IPS-20b (cell line): ENCODE measurements around the gene RNFT2.
"Not testable (repeated sequence)": the region's sequence is repeated elsewhere in the genome, so short reads cannot be mapped to it uniquely, and the experiment has no call there.

ENCODE experiments used
- H3K27ac ChIP-seq: one replicate; pipeline ENCODE4 v1.5.1; 2013; ENCODE audit warnings: low read length
- H3K27me3 ChIP-seq: 2 replicates; pipeline ENCODE4 v1.6.1; 2013; ENCODE audit warnings: mild to moderate bottlenecking, low read length, inconsistent platforms; ENCODE audit not compliant: insufficient read depth
- H3K36me3 ChIP-seq: 2 replicates; pipeline ENCODE4 v1.6.1; 2013; ENCODE audit warnings: low read depth, mild to moderate bottlenecking, inconsistent platforms, low read length, moderate library complexity; ENCODE audit not compliant: insufficient read depth
- H3K4me1 ChIP-seq: 2 replicates; pipeline ENCODE4 v1.6.1; 2013; ENCODE audit warnings: mild to moderate bottlenecking, control low read depth, inconsistent platforms, low read length, moderate library complexity; ENCODE audit not compliant: insufficient read depth
- H3K4me3 ChIP-seq: 2 replicates; pipeline ENCODE4 v1.5.1; 2013; ENCODE audit warnings: mild to moderate bottlenecking, low read length, inconsistent platforms
- H3K9ac ChIP-seq: 2 replicates; pipeline ENCODE4 v1.6.1; 2013; ENCODE audit warnings: low read depth, mild to moderate bottlenecking, inconsistent platforms, low read length, moderate library complexity
- H3K9me3 ChIP-seq: 2 replicates; pipeline ENCODE4 v1.6.1; 2013; ENCODE audit warnings: mild to moderate bottlenecking, low read depth, low read length, inconsistent platforms; ENCODE audit not compliant: insufficient read depth

The RNFT2 gene

DNA sequence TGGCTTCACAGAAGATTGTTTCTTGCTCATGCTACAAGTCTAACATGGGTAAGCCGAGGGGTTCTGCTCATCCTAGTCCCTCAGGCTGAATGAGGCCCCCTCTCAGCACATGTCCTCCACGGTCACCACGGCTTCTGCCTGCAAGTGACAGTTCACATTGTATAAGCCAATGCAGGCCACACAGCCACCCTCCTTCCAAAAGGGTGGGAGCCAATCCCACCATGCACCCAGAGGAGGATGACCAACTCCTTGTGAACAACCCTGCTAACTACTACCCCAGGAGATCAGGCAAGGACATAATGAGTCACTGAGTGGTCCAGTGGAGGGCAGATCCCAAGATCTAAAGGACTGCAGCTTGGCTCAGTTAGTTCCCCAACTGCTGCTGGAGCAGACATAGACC lies 6.3 kb upstream of the RNFT2 start:
- H3K27me3 ChIP-seq: no peaks in the 10 kb centered on the region
- H3K36me3 ChIP-seq: peaks cover 11% of the 10 kb centered on the region
- no peak overlapping the region for H3K9ac ChIP-seq
- H3K9me3 ChIP-seq: no peaks in the 10 kb centered on the region
- no peak overlapping the region for H3K4me3 ChIP-seq
- no peak overlapping the region for H3K27ac ChIP-seq
- H3K4me1 ChIP-seq: peaks cover 6% of the 10 kb centered on the region; the same call in 1 of the 2 replicates

DNA sequence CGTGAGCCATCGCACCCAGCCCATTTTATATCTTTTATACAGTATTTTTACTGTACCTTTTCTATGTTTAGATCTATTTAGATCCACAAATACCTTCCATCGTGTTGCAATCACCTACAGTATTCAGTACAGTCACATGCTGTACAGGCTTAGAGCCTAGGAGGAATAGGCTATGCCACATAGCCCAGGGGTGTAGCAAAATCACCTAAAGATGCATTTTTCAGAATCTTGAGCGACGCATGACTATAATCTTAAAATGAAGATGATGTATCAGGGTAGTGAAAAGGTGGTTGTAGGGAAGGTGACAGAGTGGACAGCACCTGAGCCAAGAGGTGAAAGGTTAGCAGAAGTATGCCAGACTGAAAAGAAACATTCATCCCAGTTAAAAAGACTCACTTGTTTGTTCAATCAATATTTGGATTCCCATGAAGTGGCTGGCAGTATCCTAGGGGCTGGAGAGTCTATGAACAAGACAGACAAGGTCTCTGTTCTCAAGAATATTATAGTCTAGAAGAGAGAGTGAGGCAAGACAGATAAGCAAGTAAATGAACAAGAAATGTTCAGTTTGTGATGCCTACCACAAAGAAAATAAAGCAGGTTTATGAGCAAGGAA lies 3.9 kb upstream of the RNFT2 start:
- H3K27me3 ChIP-seq: no peaks in the 10 kb centered on the region
- H3K9ac ChIP-seq: no peak overlapping the region
- H3K4me3 ChIP-seq: no peak overlapping the region
- no peak overlapping the region for H3K27ac ChIP-seq
- peaks cover 11% of the 10 kb centered on the region for H3K36me3 ChIP-seq
- no peaks in the 10 kb centered on the region for H3K9me3 ChIP-seq
- H3K4me1 ChIP-seq: no peaks in the 10 kb centered on the region; the same call in 1 of the 2 replicates

DNA sequence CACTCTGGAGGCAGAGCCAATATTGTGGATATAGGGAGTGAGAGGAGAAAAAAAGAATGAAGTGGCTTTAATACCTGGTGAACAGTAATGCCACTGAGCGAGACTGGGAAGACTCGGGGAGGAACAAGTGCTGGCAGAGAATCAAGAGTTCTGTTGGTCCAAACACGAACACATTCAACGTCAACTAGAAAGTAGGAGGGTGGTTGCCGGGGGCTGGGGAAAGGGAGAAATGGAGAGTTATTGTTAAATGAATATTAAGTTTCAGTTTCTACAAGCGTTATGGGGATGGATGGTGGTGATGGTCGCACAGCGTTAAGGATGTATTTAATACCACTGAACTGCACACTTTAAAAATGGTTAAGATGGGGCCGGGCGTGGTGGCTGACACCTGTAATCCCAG lies 3.0 kb upstream of the RNFT2 start:
- no peak overlapping the region for H3K27ac ChIP-seq
- H3K4me1 ChIP-seq: no peaks in the 10 kb centered on the region; the same call in 1 of the 2 replicates
- H3K9ac ChIP-seq: no peak overlapping the region
- peaks cover 11% of the 10 kb centered on the region for H3K36me3 ChIP-seq
- no peak overlapping the region for H3K4me3 ChIP-seq
- H3K27me3 ChIP-seq: no peaks in the 10 kb centered on the region
- H3K9me3 ChIP-seq: no peaks in the 10 kb centered on the region

DNA sequence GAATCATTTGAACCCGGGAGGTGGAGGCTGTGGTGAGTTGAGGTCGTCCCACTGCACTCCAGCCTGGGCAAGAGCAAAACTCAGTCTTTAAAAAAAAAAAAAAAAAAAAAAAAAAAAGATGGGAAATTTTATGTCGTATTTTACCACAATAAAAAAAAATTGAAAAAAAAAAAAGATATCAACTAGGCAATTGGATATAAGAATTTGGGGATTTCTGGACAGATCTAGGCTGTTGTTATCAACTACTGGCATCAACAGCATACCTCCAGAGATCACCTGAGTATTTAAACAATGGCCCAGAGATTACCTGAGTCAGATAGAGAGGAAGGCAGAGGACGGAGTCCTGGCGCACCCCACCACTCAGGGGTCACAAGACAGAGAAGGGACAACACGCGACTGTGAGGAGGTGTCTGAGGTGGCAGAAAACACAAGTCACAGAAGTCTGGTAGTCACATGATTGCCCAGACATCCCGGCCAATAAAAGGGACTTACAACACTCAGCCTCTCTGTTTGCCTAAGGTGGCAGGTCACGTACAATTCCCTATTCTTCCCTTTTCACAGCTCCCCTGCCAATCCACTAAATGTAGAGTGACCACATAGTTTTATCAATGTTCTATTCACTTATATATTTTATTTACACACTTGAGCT lies 2.0 kb upstream of the RNFT2 start:
- Histone ChIP-seq H3K27me3 (no peaks in the 10 kb centered on the region), H3K9ac (no peak overlapping the region)

DNA sequence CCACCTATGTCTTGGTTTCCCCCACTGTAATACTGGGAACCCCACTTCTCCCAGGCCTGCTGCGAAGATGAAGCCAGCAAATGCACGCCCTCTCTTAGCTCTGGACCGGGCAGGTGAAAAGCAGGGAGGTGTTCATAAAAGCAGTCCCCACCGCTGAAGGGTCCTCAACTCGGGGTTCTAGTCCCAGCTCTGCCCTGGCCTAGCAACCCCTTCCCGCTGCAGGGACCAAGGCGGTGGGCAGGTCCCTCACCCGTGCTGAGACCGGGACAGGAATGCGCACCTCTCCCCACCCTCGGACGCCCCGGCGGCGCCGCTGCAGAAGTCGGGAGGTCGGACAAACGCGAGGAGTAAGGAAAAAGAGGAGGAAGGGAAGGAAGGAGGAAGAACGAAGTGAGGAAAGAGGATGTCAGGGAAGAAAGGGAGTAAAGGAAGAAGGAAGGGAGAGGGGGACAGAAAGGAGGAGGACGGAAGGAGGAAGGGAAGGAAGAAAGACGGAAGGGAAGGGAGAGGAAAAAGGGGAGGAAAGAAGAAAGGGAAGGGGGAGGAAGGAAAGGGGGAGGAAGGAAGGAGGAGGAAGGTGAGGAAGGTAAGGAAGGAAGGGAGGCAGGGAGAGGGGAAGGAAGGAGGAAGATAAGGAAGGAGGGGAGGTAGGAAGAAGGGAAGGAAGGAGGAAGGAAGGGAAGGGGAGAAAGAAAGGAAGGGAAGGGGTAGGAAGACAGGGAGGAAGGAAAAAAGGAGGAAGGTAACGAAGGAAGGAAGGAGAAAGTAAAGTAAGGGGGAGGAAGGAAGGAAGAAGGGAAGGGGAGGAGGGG lies 947 bp upstream of the RNFT2 start:
- peak overlapping the region; percentile 88 for H3K9ac ChIP-seq
- H3K27ac ChIP-seq: no peak overlapping the region
- H3K4me1 ChIP-seq: no peaks in the 10 kb centered on the region; the same call in 1 of the 2 replicates
- H3K27me3 ChIP-seq: no peaks in the 10 kb centered on the region
- peak overlapping the region; percentile 94 for H3K4me3 ChIP-seq
- peaks cover 29% of the 10 kb centered on the region for H3K36me3 ChIP-seq
- no peaks in the 10 kb centered on the region for H3K9me3 ChIP-seq

More for the DNA sequence above, 2.0 kb upstream of the RNFT2 start:
- H3K27ac ChIP-seq: no peak overlapping the region
- H3K4me3 ChIP-seq: peak overlapping the region; percentile 94
- H3K36me3 ChIP-seq: peaks cover 21% of the 10 kb centered on the region
- no peaks in the 10 kb centered on the region; the same call in 1 of the 2 replicates for H3K4me1 ChIP-seq
- H3K9me3 ChIP-seq: no peaks in the 10 kb centered on the region

DNA sequence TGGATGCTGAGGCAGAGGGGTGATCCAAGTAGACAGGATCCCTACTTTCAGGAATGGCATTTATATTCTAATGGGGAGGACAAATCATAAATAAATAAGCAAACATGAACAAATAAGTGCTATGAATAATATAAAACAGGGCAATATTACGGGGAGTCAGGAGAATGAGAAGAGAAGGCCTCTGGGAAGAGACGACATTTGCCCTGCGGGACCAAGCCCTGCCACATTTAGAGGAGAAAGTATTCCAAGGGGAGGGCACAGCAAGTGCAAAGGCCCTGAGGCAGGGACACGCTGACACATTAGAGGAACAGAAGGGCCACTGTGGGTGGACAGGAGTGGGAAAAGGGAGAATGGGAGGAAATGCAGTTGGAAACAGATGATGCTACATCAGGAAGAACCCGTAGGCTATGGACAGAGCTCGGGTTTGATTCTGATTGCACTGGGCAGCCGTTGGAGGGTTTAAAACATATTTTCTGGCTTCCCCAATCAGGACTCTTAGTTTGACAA lies 1.3 kb downstream of the RNFT2 start:
- H3K36me3 ChIP-seq: peaks cover 34% of the 10 kb centered on the region
- peak overlapping the region; percentile 100; the same call in 1 of the 2 replicates for H3K4me3 ChIP-seq
- no peaks in the 10 kb centered on the region for H3K9me3 ChIP-seq
- H3K27ac ChIP-seq: no peak overlapping the region
- H3K4me1 ChIP-seq: no peaks in the 10 kb centered on the region; the same call in 1 of the 2 replicates
- H3K9ac ChIP-seq: no peak overlapping the region
- H3K27me3 ChIP-seq: no peaks in the 10 kb centered on the region

DNA sequence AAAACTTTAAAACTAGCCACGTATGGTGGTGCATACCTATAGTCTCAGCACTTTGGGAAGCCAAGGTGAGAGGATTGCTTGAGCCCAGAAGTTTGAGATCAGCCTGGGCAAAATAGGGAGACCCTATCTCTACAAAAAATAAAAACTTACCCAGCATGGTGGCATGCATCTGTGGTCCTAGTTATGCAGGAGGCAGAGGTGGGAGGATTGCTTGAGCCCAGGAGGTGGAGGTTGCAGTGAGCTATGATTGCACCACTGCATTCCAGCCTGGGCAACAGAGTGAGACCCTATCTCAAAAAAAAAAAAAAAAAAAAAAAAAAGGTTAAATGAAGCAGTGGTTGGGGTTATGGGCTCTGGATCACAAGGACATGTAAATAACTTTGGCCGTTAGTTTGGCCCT lies 4.7 kb downstream of the RNFT2 start:
- H3K9me3 ChIP-seq, H3K4me1 ChIP-seq, H3K9ac ChIP-seq, H3K27me3 ChIP-seq, H3K4me3 ChIP-seq, H3K27ac ChIP-seq: not testable (repeated sequence)
- peaks cover 28% of the 10 kb centered on the region for H3K36me3 ChIP-seq

DNA sequence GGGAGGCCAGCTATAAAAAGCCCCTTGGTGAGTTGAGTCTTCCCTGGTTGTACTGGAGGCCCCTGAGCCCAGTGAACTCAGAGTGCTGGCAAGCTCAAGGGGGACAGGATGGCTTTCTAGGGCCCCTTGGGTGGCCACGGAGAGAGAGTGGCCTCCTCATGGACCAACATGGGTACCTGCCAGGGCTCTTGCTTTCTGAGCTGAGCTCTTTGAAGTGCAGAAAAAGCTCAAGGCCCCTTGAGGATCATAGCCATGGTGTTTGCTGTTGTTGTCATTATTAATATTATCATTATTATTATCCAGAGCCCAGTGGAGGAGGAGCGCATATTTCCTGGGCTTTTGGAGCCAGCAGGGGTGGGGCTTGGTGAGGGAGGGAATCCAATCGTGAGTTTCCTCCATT lies 6.7 kb downstream of the RNFT2 start:
- peaks cover 35% of the 10 kb centered on the region for H3K36me3 ChIP-seq
- H3K4me1 ChIP-seq: no peaks in the 10 kb centered on the region
- H3K9me3 ChIP-seq: no peaks in the 10 kb centered on the region
- H3K27ac ChIP-seq: no peak overlapping the region
- no peak overlapping the region for H3K4me3 ChIP-seq
- no peaks in the 10 kb centered on the region for H3K27me3 ChIP-seq
- H3K9ac ChIP-seq: no peak overlapping the region

DNA sequence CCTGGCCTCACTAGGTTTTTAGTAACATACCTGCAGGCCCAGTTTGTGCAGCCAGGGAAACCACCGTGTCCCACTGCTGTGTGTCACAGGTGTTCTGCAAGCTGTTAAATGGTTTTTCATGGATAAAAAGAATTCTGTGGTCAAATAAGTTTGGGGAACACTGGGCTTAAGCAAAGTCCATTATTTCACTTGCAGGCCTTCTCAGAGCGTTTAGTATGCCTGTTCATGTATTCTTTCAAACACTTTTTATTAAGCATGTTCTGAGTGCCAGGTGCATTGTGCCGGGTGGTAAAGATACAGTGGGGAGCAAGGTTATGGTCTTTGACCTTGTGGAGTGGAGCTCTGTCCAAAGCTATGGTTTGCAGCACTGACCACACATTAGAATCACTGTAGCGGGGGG lies 7.4 kb downstream of the RNFT2 start:
- Histone ChIP-seq H3K4me3 (no peak overlapping the region), H3K4me1 (no peaks in the 10 kb centered on the region), H3K27ac (no peak overlapping the region), H3K36me3 (peaks cover 30% of the 10 kb centered on the region), H3K27me3 (no peaks in the 10 kb centered on the region), H3K9me3 (no peaks in the 10 kb centered on the region), H3K9ac (no peak overlapping the region)

DNA sequence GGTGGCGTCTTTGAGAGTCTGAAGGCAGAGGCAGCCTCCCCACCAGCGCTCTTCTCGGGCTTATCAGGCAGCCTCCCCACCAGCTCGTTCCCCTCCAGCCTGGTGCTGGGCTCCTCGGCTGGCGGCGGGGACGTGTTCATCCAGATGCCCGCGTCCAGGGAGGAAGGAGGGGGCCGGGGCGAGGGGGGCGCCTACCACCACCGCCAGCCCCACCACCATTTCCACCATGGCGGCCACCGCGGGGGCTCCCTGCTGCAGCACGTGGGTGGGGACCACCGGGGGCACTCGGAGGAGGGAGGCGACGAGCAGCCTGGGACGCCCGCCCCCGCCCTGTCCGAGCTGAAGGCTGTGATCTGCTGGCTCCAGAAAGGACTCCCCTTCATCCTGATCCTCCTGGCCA lies 11.8 kb downstream of the RNFT2 start:
- Histone ChIP-seq H3K27ac (no peak overlapping the region), H3K4me3 (no peak overlapping the region), H3K9me3 (no peaks in the 10 kb centered on the region), H3K27me3 (no peaks in the 10 kb centered on the region), H3K9ac (no peak overlapping the region), H3K4me1 (no peaks in the 10 kb centered on the region), H3K36me3 (peaks cover 29% of the 10 kb centered on the region)

DNA sequence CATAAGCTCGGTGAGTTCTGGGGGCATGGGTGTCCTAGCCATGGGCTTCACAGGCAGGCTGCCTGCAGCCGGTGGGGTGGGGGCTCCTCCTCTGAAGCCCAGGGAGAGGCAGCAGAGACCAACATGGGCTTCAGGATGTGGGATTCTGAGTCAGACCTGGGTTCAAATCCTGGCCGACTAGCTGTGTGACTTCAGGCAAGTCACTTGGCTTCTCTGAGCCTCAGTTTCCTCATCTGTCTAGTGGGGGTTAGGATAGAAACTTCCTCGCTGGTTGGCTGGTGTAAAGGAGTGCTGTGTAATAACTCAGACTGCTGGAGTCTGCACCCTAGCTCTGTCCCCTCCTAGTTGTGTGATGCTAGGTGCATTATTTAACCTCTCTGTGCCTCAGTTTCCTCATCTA lies 12.2 kb downstream of the RNFT2 start:
- no peak overlapping the region for H3K27ac ChIP-seq
- H3K27me3 ChIP-seq: no peaks in the 10 kb centered on the region
- no peaks in the 10 kb centered on the region for H3K4me1 ChIP-seq
- no peaks in the 10 kb centered on the region for H3K9me3 ChIP-seq
- no peak overlapping the region for H3K4me3 ChIP-seq
- no peak overlapping the region for H3K9ac ChIP-seq
- H3K36me3 ChIP-seq: peaks cover 29% of the 10 kb centered on the region
